WTC11 (cell line): ENCODE data around the gene ZNF732. TPM values are rescaled to one million over a fixed set of nuclear protein-coding genes. Genes with fewer than 3 reads are reported as not detected.

Experiments used
- ATAC-seq: fragments of 200-7000 bp; cut with Tn5 transposase; 2 replicates; pipeline ENCODE4 v1.10.0; 2021; ENCODE audit warnings: mild to moderate bottlenecking, moderate library complexity
- CTCF ChIA-PET: fragments of 300-600 bp; sonication (Branson Sonifier 250); formaldehyde crosslinking; loops from one replicate; lab custom pipeline; 2021; ENCODE audit warnings: antibody characterized with exemption; lab: Charles Lee
- POLR2A ChIA-PET: fragments of 350-600 bp; sonication (Branson Sonifier 250); formaldehyde crosslinking; loops from one replicate; lab custom pipeline; 2021; ENCODE audit warnings: antibody characterized with exemption; lab: Charles Lee
- DNase-seq: peaks from one replicate; pipeline ENCODE4 v3.0.0; 2021; ENCODE audit warnings: low spot score
- H3K27ac Mint-ChIP-seq: 2 replicates; pipeline ENCODE4 v1.8.0; 2021; ENCODE audit warnings: mixed read lengths
- H3K27me3 Mint-ChIP-seq: 2 replicates; pipeline ENCODE4 v1.8.0; 2021; ENCODE audit warnings: low read depth, mild to moderate bottlenecking, moderate library complexity, mixed read lengths
- H3K36me3 Mint-ChIP-seq: 2 replicates; pipeline ENCODE4 v1.8.0; 2021; ENCODE audit warnings: mixed read lengths
- H3K4me1 Mint-ChIP-seq: 2 replicates; pipeline ENCODE4 v1.8.0; 2022; ENCODE audit warnings: mixed read lengths
- H3K4me3 Mint-ChIP-seq: 2 replicates; pipeline ENCODE4 v1.8.0; 2021; ENCODE audit warnings: mild to moderate bottlenecking, moderate library complexity, mixed read lengths
- H3K9me3 Mint-ChIP-seq: 2 replicates; pipeline ENCODE4 v1.8.0; 2021; ENCODE audit warnings: mixed read lengths
- ATF1 ChIP-seq: sonication (generic); formaldehyde crosslinking; IDR thresholded peaks from 2 replicates; pipeline ENCODE4 v1.8.1; 2023; ENCODE audit warnings: mild to moderate bottlenecking, moderate library complexity, missing genetic modification reagents
- E2F1 ChIP-seq: sonication (generic); formaldehyde crosslinking; IDR thresholded peaks from 2 replicates; pipeline ENCODE4 v1.8.0; 2022; ENCODE audit warnings: mild to moderate bottlenecking, missing genetic modification reagents
- ELF4 ChIP-seq: sonication (generic); formaldehyde crosslinking; IDR thresholded peaks from 2 replicates; pipeline ENCODE4 v1.8.1; 2022; ENCODE audit warnings: low read depth, mild to moderate bottlenecking, moderate library complexity, missing genetic modification reagents
- EMX1 ChIP-seq: fragments of 250-450 bp; sonication (Bioruptor Pico); IDR thresholded peaks from 2 replicates; pipeline ENCODE4 v1.8.0; 2021; ENCODE audit warnings: mild to moderate bottlenecking
- ETV6 ChIP-seq: sonication (generic); formaldehyde crosslinking; IDR thresholded peaks from 2 replicates; pipeline ENCODE4 v1.8.1; 2022; ENCODE audit warnings: mild to moderate bottlenecking, missing genetic modification reagents
- GABPB1 ChIP-seq: sonication (generic); formaldehyde crosslinking; IDR thresholded peaks from 2 replicates; pipeline ENCODE4 v1.8.1; 2023; ENCODE audit warnings: mild to moderate bottlenecking, missing genetic modification reagents
- MLX ChIP-seq: sonication (generic); formaldehyde crosslinking; IDR thresholded peaks from 2 replicates; pipeline ENCODE4 v1.8.1; 2023; ENCODE audit warnings: mild to moderate bottlenecking, missing genetic modification reagents, moderate library complexity
- MXD4 ChIP-seq: fragments of 250-450 bp; sonication (Bioruptor Pico); IDR thresholded peaks from 2 replicates; pipeline ENCODE4 v1.8.0; 2021; ENCODE audit warnings: mild to moderate bottlenecking, moderate library complexity, borderline replicate concordance
- NFE2L1 ChIP-seq: sonication (generic); formaldehyde crosslinking; IDR thresholded peaks from 2 replicates; pipeline ENCODE4 v1.8.1; 2023; ENCODE audit warnings: missing genetic modification reagents
- NFYB ChIP-seq: sonication (generic); formaldehyde crosslinking; conservative IDR thresholded peaks from 2 replicates; pipeline ENCODE4 v1.8.0; 2022; ENCODE audit warnings: low read depth, missing genetic modification reagents
- RELA ChIP-seq: sonication (generic); formaldehyde crosslinking; IDR thresholded peaks from 2 replicates; pipeline ENCODE4 v1.8.1; 2022; ENCODE audit warnings: missing genetic modification reagents, mild to moderate bottlenecking, borderline replicate concordance
- TEAD1 ChIP-seq: sonication (generic); formaldehyde crosslinking; IDR thresholded peaks from 2 replicates; pipeline ENCODE4 v1.8.0; 2022; ENCODE audit warnings: mild to moderate bottlenecking, missing genetic modification reagents
- TEAD4 ChIP-seq: sonication (generic); formaldehyde crosslinking; IDR thresholded peaks from 2 replicates; pipeline ENCODE4 v1.8.0; 2022; ENCODE audit warnings: mild to moderate bottlenecking, missing genetic modification reagents
- ZBTB21 ChIP-seq: sonication (generic); formaldehyde crosslinking; IDR thresholded peaks from 2 replicates; pipeline ENCODE4 v1.8.1; 2023; ENCODE audit warnings: mild to moderate bottlenecking, missing genetic modification reagents, borderline replicate concordance
- ZNF232 ChIP-seq: sonication (generic); formaldehyde crosslinking; IDR thresholded peaks from 2 replicates; pipeline ENCODE4 v1.8.0; 2022; ENCODE audit warnings: mild to moderate bottlenecking, missing genetic modification reagents
- ZNF263 ChIP-seq: sonication (generic); formaldehyde crosslinking; IDR thresholded peaks from 2 replicates; pipeline ENCODE4 v1.8.1; 2022; ENCODE audit warnings: low read depth, mild to moderate bottlenecking, moderate library complexity, missing genetic modification reagents
- ZNF423 ChIP-seq: fragments of 250-450 bp; sonication (Bioruptor Pico); IDR thresholded peaks from 2 replicates; pipeline ENCODE4 v2.1.2; 2022; ENCODE audit warnings: mild to moderate bottlenecking, moderate library complexity
- ZNF512 ChIP-seq: sonication (generic); formaldehyde crosslinking; IDR thresholded peaks from 2 replicates; pipeline ENCODE4 v1.8.1; 2022; ENCODE audit warnings: missing genetic modification reagents, borderline replicate concordance
- total RNA-seq: library from RNA; stranded (reverse); gene quantifications from 3 replicates; pipeline ENCODE4 v1.2.3, GENCODE V29; 2021
- TF ChIP-seq, protein P1 (sequence below): sonication (generic); formaldehyde crosslinking; IDR thresholded peaks from 2 replicates; pipeline ENCODE4 v1.8.1; 2023; ENCODE audit warnings: mild to moderate bottlenecking, missing genetic modification reagents, moderate library complexity
- TF ChIP-seq, protein P2 (sequence below): fragments of 200-600 bp; IDR thresholded peaks from 2 replicates; pipeline ENCODE4 v1.8.0; 2022; ENCODE audit warnings: antibody characterized with exemption
- TF ChIP-seq, protein P3 (sequence below): sonication (generic); formaldehyde crosslinking; IDR thresholded peaks from 2 replicates; pipeline ENCODE4 v1.8.0; 2022; ENCODE audit warnings: mild to moderate bottlenecking, missing genetic modification reagents

The ZNF732 gene
- total RNA-seq, 1 experiment from 2014 or later = 33.8 TPM

DNA sequence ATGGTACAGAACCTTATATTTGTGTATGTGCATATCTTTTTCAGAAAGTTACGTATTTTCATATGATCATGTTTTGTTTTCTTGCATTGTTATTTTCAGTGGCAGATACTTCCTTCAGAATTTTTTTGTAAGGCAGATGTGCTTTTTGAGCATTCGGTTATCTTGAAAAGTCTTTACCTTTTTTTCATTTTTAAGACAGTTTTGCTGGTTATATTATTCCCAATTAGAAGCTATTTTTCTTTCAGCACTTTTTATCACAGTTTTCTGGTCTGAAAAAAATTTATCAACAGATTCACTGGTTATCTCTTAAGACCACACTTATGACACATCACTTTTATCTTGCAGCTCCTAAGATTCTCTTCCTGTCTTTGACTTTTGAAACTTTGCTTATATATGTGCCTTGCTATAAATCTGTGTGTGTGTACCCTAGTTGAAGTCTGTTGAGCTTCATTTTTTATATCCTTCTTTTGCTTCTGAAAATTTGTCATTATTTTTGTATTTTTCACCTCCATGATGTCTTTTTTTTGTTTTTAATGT is 53.1 kb downstream of the ZNF732 start:
- CTCF ChIA-PET = no interaction called here
- Mint-ChIP-seq H3K27me3 (peaks cover 6% of the 10 kb centered on the region), H3K27ac (no peak overlapping the region)
- TF ChIP-seq NFYB (CRISPR knock-in tag) = no peak
- TF ChIP-seq ATF1 (CRISPR knock-in tag) = no peak
- no peak for TF ChIP-seq NFE2L1 (CRISPR knock-in tag)
- no peak for TF ChIP-seq ZNF232 (CRISPR knock-in tag)
- TF ChIP-seq, protein P1, sequence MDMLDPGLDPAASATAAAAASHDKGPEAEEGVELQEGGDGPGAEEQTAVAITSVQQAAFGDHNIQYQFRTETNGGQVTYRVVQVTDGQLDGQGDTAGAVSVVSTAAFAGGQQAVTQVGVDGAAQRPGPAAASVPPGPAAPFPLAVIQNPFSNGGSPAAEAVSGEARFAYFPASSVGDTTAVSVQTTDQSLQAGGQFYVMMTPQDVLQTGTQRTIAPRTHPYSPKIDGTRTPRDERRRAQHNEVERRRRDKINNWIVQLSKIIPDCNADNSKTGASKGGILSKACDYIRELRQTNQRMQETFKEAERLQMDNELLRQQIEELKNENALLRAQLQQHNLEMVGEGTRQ (CRISPR knock-in tag) = no peak
- TF ChIP-seq, all 79 proteins: peak for 0
- Mint-ChIP-seq H3K36me3 (peaks cover 95% of the 10 kb centered on the region), H3K9me3 (peaks cover 83% of the 10 kb centered on the region), H3K4me3 (no peak overlapping the region), H3K4me1 (no peaks in the 10 kb centered on the region)
- DNase-seq = no peak
- POLR2A ChIA-PET = no interaction called here
- no peak for ATAC-seq

- ATAC-seq (no peak), DNase-seq (peak; percentile 59)
- H3K27me3 Mint-ChIP-seq = no peaks in the 10 kb centered on the region; the same call in 1 of the 2 replicates
- POLR2A ChIA-PET = no interaction called here
- peaks cover 63% of the 10 kb centered on the region for H3K36me3 Mint-ChIP-seq
- TF ChIP-seq E2F1 (CRISPR knock-in tag) = no peak
- TF ChIP-seq, protein P2, sequence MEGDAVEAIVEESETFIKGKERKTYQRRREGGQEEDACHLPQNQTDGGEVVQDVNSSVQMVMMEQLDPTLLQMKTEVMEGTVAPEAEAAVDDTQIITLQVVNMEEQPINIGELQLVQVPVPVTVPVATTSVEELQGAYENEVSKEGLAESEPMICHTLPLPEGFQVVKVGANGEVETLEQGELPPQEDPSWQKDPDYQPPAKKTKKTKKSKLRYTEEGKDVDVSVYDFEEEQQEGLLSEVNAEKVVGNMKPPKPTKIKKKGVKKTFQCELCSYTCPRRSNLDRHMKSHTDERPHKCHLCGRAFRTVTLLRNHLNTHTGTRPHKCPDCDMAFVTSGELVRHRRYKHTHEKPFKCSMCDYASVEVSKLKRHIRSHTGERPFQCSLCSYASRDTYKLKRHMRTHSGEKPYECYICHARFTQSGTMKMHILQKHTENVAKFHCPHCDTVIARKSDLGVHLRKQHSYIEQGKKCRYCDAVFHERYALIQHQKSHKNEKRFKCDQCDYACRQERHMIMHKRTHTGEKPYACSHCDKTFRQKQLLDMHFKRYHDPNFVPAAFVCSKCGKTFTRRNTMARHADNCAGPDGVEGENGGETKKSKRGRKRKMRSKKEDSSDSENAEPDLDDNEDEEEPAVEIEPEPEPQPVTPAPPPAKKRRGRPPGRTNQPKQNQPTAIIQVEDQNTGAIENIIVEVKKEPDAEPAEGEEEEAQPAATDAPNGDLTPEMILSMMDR = peak; percentile 81
- CTCF ChIA-PET = interaction anchor here (0.6 to 3.4 kb wide), 6 partner anchors 32 to 1659 kb away, joined by 3 to 20 read pairs (median 4); partner anchors contain the start of genes ZNF718 and ZNF732
- no peak overlapping the region for H3K27ac Mint-ChIP-seq
- no peak overlapping the region for H3K4me3 Mint-ChIP-seq
- H3K4me1 Mint-ChIP-seq = peaks cover 38% of the 10 kb centered on the region
- peaks cover 50% of the 10 kb centered on the region for H3K9me3 Mint-ChIP-seq
Observed at GRCh38 chr4:244471-244870, 60.8 kb downstream of the ZNF732 start.

GRCh38 chr4:243426-243825 is 61.8 kb downstream of the ZNF732 start:
- POLR2A ChIA-PET = no interaction called here
- peaks cover 38% of the 10 kb centered on the region for H3K4me1 Mint-ChIP-seq
- H3K4me3 Mint-ChIP-seq = peak overlapping the region; percentile 44
- H3K9me3 Mint-ChIP-seq = peaks cover 45% of the 10 kb centered on the region
- H3K27ac Mint-ChIP-seq = peak overlapping the region; percentile 82
- CTCF ChIA-PET = interaction anchor here (1.0 to 3.4 kb wide), 4 partner anchors 31 to 119 kb away, joined by 3 to 20 read pairs (median 6); partner anchors contain the start of genes ZNF718 and ZNF732
- TF ChIP-seq EMX1 (CRISPR knock-in tag) (no peak), GABPB1 (CRISPR knock-in tag) (no peak), ETV6 (CRISPR knock-in tag) (peak; percentile 69; the same call in 1 of the 2 replicates), MXD4 (no peak), ZNF512 (CRISPR knock-in tag) (no peak), ZBTB21 (CRISPR knock-in tag) (no peak), TEAD4 (no peak), ZNF423 (peak; percentile 88), TEAD1 (peak; percentile 72; the same call in 1 of the 2 replicates), ELF4 (CRISPR knock-in tag) (no peak), ZNF263 (no peak), RELA (CRISPR knock-in tag) (no peak), MLX (CRISPR knock-in tag) (no peak)
- TF ChIP-seq, protein P3, sequence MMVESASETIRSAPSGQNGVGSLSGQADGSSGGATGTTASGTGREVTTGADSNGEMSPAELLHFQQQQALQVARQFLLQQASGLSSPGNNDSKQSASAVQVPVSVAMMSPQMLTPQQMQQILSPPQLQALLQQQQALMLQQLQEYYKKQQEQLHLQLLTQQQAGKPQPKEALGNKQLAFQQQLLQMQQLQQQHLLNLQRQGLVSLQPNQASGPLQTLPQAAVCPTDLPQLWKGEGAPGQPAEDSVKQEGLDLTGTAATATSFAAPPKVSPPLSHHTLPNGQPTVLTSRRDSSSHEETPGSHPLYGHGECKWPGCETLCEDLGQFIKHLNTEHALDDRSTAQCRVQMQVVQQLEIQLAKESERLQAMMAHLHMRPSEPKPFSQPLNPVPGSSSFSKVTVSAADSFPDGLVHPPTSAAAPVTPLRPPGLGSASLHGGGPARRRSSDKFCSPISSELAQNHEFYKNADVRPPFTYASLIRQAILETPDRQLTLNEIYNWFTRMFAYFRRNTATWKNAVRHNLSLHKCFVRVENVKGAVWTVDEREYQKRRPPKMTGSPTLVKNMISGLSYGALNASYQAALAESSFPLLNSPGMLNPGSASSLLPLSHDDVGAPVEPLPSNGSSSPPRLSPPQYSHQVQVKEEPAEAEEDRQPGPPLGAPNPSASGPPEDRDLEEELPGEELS (CRISPR knock-in tag) = peak; percentile 77; the same call in 1 of the 2 replicates
- ATAC-seq (peak; percentile 65), DNase-seq (peak; percentile 33)
- peaks cover 57% of the 10 kb centered on the region for H3K36me3 Mint-ChIP-seq
- no peaks in the 10 kb centered on the region for H3K27me3 Mint-ChIP-seq
